HEK293 (cell line): ENCODE results near the gene ROBO1.

Experiments used
- CTCF ChIA-PET: fragments of 350-600 bp; formaldehyde crosslinking; extraction: SDS; loops from one replicate; lab custom pipeline; 2021; ENCODE audit warnings: antibody characterized with exemption; lab: Yijun Ruan, JAX
- POLR2A ChIA-PET: fragments of 300-600 bp; formaldehyde crosslinking; extraction: SDS; loops from one replicate; lab custom pipeline; 2020; ENCODE audit warnings: antibody characterized with exemption, inconsistent platforms; lab: Yijun Ruan, JAX
- H3K27ac ChIP-seq: fragments of 200-500 bp; sonication (Bioruptor generic); 2 replicates; pipeline ENCODE4 v1.5.1; 2014; ENCODE audit warnings: low read depth, low read length, control low read depth, inconsistent platforms; ENCODE audit errors: extremely low read depth
- H3K36me3 ChIP-seq, 2 experiments: fragments of 200-500 bp in 1 of 2; sonication (Bioruptor generic) in 1 of 2; 1 replicate in 1 of 2; 2 replicates in 1 of 2; pipeline ENCODE4 v1.5.1; 2014 to 2017; ENCODE audit warnings: inconsistent platforms in 2 of 2, low read length in 2 of 2; ENCODE audit not compliant: control insufficient read depth in 2 of 2, insufficient read depth in 1 of 2
- H3K4me1 ChIP-seq: fragments of 200-500 bp; sonication (Bioruptor generic); 2 replicates; pipeline ENCODE4 v1.5.1; 2014; ENCODE audit warnings: mild to moderate bottlenecking, low read length, inconsistent platforms; ENCODE audit not compliant: control insufficient read depth, insufficient read depth
- H3K4me3 ChIP-seq: 2 replicates; pipeline ENCODE4 v1.5.1; 2011; ENCODE audit warnings: low read depth, mild to moderate bottlenecking, control low read depth, low read length, moderate library complexity
- H3K9me3 ChIP-seq: fragments of 200-500 bp; sonication (Bioruptor generic); 2 replicates; pipeline ENCODE4 v1.5.1; 2014; ENCODE audit warnings: low read depth, low read length, inconsistent platforms; ENCODE audit not compliant: control insufficient read depth, insufficient read depth
- TCF7L2 ChIP-seq: IDR thresholded peaks from 2 replicates; pipeline ENCODE4 v1.6.1; 2011; ENCODE audit warnings: low read depth, mild to moderate bottlenecking, inconsistent platforms, low read length, moderate library complexity, borderline replicate concordance
- ZBTB48 ChIP-seq: fragments of 450-650 bp; formaldehyde crosslinking; IDR thresholded peaks from 2 replicates; pipeline ENCODE4 v1.5.1; 2016; ENCODE audit warnings: missing biosample characterization, missing genetic modification characterization
- ZFP41 ChIP-seq: fragments of 450-650 bp; formaldehyde crosslinking; IDR thresholded peaks from 2 replicates; pipeline ENCODE4 v1.5.1; 2016; ENCODE audit warnings: missing biosample characterization, missing genetic modification characterization, borderline replicate concordance
- ZNF132 ChIP-seq: fragments of 450-650 bp; formaldehyde crosslinking; IDR thresholded peaks from 2 replicates; pipeline ENCODE4 v1.5.1; 2017; ENCODE audit warnings: missing biosample characterization, missing genetic modification characterization, borderline replicate concordance
- ZNF155 ChIP-seq: fragments of 450-650 bp; formaldehyde crosslinking; IDR thresholded peaks from 2 replicates; pipeline ENCODE4 v1.5.1; 2016; ENCODE audit warnings: missing biosample characterization, missing genetic modification characterization
- ZNF202 ChIP-seq: fragments of 450-650 bp; formaldehyde crosslinking; IDR thresholded peaks from 2 replicates; pipeline ENCODE4 v1.5.1; 2016; ENCODE audit warnings: missing biosample characterization, missing genetic modification characterization, borderline replicate concordance
- ZNF211 ChIP-seq: fragments of 450-650 bp; formaldehyde crosslinking; IDR thresholded peaks from 2 replicates; pipeline ENCODE4 v1.5.1; 2016; ENCODE audit warnings: low read depth, missing biosample characterization, missing genetic modification characterization
- ZNF223 ChIP-seq: fragments of 450-650 bp; formaldehyde crosslinking; IDR thresholded peaks from 2 replicates; pipeline ENCODE4 v1.5.1; 2016; ENCODE audit warnings: missing biosample characterization, missing genetic modification characterization
- ZNF274 ChIP-seq, 2 experiments: fragments of 200-500 bp in 1 of 2; fragments of 450-650 bp in 1 of 2; sonication (Bioruptor generic) in 1 of 2; formaldehyde crosslinking in 1 of 2; IDR thresholded peaks; 2 replicates each; pipeline versions ENCODE4 v1.5.1 to v1.6.1; 2014 to 2016; ENCODE audit warnings: borderline replicate concordance in 1 of 2, inconsistent platforms in 1 of 2, low read length in 1 of 2, missing biosample characterization in 1 of 2, missing genetic modification characterization in 1 of 2
- ZNF404 ChIP-seq: fragments of 450-650 bp; formaldehyde crosslinking; IDR thresholded peaks from 2 replicates; pipeline ENCODE4 v1.5.1; 2017; ENCODE audit warnings: missing biosample characterization, missing genetic modification characterization
- ZNF433 ChIP-seq: fragments of 450-650 bp; formaldehyde crosslinking; IDR thresholded peaks from 2 replicates; pipeline ENCODE4 v1.5.1; 2016; ENCODE audit warnings: missing biosample characterization, missing genetic modification characterization, low read depth
- ZNF501 ChIP-seq: fragments of 450-650 bp; formaldehyde crosslinking; IDR thresholded peaks from 2 replicates; pipeline ENCODE4 v1.5.1; 2016; ENCODE audit warnings: missing biosample characterization, missing genetic modification characterization
- ZNF549 ChIP-seq: fragments of 450-650 bp; IDR thresholded peaks from 2 replicates; pipeline ENCODE4 v1.5.1; 2018; ENCODE audit warnings: missing biosample characterization, missing genetic modification characterization, mild to moderate bottlenecking, inconsistent platforms, moderate library complexity
- ZNF561 ChIP-seq: fragments of 450-650 bp; IDR thresholded peaks from 2 replicates; pipeline ENCODE4 v1.5.1; 2018; ENCODE audit warnings: missing biosample characterization, missing genetic modification characterization, borderline replicate concordance
- ZNF610 ChIP-seq: fragments of 450-650 bp; formaldehyde crosslinking; IDR thresholded peaks from 2 replicates; pipeline ENCODE4 v1.5.1; 2016; ENCODE audit warnings: missing biosample characterization, missing genetic modification characterization, borderline replicate concordance
- ZNF624 ChIP-seq: fragments of 450-650 bp; formaldehyde crosslinking; IDR thresholded peaks from 2 replicates; pipeline ENCODE4 v1.5.1; 2017; ENCODE audit warnings: missing biosample characterization, missing genetic modification characterization
- ZNF626 ChIP-seq: fragments of 450-650 bp; sonication (Bioruptor Pico); formaldehyde crosslinking; IDR thresholded peaks from 2 replicates; pipeline ENCODE4 v1.5.1; 2018; ENCODE audit warnings: missing biosample characterization, missing genetic modification characterization, inconsistent platforms
- ZNF670 ChIP-seq: fragments of 450-650 bp; formaldehyde crosslinking; IDR thresholded peaks from 2 replicates; pipeline ENCODE4 v1.5.1; 2016; ENCODE audit warnings: missing biosample characterization, missing genetic modification characterization, low read depth
- ZNF791 ChIP-seq: fragments of 450-650 bp; formaldehyde crosslinking; IDR thresholded peaks from 2 replicates; pipeline ENCODE4 v1.5.1; 2016; ENCODE audit warnings: missing biosample characterization, missing genetic modification characterization
- ZNF837 ChIP-seq: fragments of 450-650 bp; formaldehyde crosslinking; IDR thresholded peaks from 2 replicates; pipeline ENCODE4 v1.5.1; 2016; ENCODE audit warnings: missing biosample characterization, missing genetic modification characterization
- ZSCAN16 ChIP-seq: fragments of 450-650 bp; formaldehyde crosslinking; IDR thresholded peaks from 2 replicates; pipeline ENCODE4 v1.5.1; 2016; ENCODE audit warnings: missing biosample characterization, missing genetic modification characterization
- TF ChIP-seq, protein P1 (sequence below): fragments of 450-650 bp; formaldehyde crosslinking; IDR thresholded peaks from 2 replicates; pipeline ENCODE4 v1.5.1; 2016; ENCODE audit warnings: missing biosample characterization, missing genetic modification characterization
- TF ChIP-seq, protein P2 (sequence below): fragments of 450-650 bp; formaldehyde crosslinking; IDR thresholded peaks from 2 replicates; pipeline ENCODE4 v1.5.1; 2016; ENCODE audit warnings: missing biosample characterization, missing genetic modification characterization
- TF ChIP-seq, protein P3 (sequence below): fragments of 450-650 bp; formaldehyde crosslinking; IDR thresholded peaks from 2 replicates; pipeline ENCODE4 v1.5.1; 2016; ENCODE audit warnings: missing biosample characterization, missing genetic modification characterization
- TF ChIP-seq, protein P4 (sequence below): fragments of 450-650 bp; formaldehyde crosslinking; IDR thresholded peaks from 2 replicates; pipeline ENCODE4 v1.5.1; 2016; ENCODE audit warnings: missing biosample characterization, missing genetic modification characterization

ROBO1 gene

DNA sequence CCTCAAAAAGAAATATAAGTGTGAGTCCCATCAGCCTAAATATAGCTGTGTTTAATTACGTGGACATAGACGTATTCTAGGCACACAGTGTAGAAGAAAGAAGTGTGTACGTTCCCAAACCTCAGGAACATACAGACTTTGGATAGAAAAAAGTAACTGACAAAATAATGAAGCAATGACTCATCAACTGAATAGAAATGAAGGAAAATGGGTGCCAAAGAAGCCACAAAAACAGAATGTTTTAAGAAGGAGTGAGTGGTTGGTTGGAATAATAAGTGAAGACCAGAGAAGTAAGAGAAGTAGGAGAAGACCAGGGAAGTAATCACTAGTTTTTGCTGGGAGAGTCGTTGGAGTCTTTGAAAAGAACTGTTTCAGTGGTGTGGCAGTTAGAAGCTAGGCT is 518.1 kb downstream of the ROBO1 start:
- Histone ChIP-seq H3K4me1 (no peaks in the 10 kb centered on the region), H3K9me3 (no peaks in the 10 kb centered on the region)
- POLR2A ChIA-PET: interaction anchor here (0.6 kb wide), 1 partner anchor 54 kb away, joined by 6 read pairs; no protein-coding TSS in a partner anchor
- TF ChIP-seq ZNF155 (tag by site-specific recombination): no peak
- no peak for TF ChIP-seq ZNF670 (tag by site-specific recombination)
- TF ChIP-seq, all 188 proteins: peak for 0
- Histone ChIP-seq H3K27ac (no peak overlapping the region), H3K4me3 (no peak overlapping the region), H3K36me3 (no peaks in the 10 kb centered on the region)
- CTCF ChIA-PET: no interaction called here

- H3K4me3 ChIP-seq: no peak overlapping the region
Observed at GRCh38 chr3:79247725-79248043, 520.1 kb downstream of the ROBO1 start.

GRCh38 chr3:79246875-79247724 is 520.7 kb downstream of the ROBO1 start:
- POLR2A ChIA-PET: no interaction called here
- H3K36me3 ChIP-seq: no peaks in the 10 kb centered on the region
- no peak overlapping the region for H3K27ac ChIP-seq
- TF ChIP-seq, protein P1, sequence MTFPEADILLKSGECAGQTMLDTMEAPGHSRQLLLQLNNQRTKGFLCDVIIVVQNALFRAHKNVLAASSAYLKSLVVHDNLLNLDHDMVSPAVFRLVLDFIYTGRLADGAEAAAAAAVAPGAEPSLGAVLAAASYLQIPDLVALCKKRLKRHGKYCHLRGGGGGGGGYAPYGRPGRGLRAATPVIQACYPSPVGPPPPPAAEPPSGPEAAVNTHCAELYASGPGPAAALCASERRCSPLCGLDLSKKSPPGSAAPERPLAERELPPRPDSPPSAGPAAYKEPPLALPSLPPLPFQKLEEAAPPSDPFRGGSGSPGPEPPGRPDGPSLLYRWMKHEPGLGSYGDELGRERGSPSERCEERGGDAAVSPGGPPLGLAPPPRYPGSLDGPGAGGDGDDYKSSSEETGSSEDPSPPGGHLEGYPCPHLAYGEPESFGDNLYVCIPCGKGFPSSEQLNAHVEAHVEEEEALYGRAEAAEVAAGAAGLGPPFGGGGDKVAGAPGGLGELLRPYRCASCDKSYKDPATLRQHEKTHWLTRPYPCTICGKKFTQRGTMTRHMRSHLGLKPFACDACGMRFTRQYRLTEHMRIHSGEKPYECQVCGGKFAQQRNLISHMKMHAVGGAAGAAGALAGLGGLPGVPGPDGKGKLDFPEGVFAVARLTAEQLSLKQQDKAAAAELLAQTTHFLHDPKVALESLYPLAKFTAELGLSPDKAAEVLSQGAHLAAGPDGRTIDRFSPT (tag by site-specific recombination): no peak
- TF ChIP-seq ZFP41 (tag by site-specific recombination) (no peak), ZNF223 (no peak), ZNF274 (IDR thresholded peaks at IDR 0.05; ENCODE audit: low read length) (no peak), ZNF274 (tag by site-specific recombination; IDR thresholded peaks at IDR 0.05; ENCODE audit: borderline replicate concordance) (no peak), ZBTB48 (tag by site-specific recombination) (no peak), ZSCAN16 (tag by site-specific recombination) (no peak), ZNF404 (tag by site-specific recombination) (no peak), ZNF202 (tag by site-specific recombination) (no peak), ZNF561 (tag by site-specific recombination) (no peak)
- TF ChIP-seq, all 188 proteins: peak for 0
- Histone ChIP-seq H3K4me1 (no peaks in the 10 kb centered on the region), H3K4me3 (no peak overlapping the region), H3K9me3 (no peaks in the 10 kb centered on the region)
- CTCF ChIA-PET: no interaction called here

More at GRCh38 chr3:79247725-79248043, 520.1 kb downstream of the ROBO1 start:
- H3K9me3 ChIP-seq: no peaks in the 10 kb centered on the region
- CTCF ChIA-PET: no interaction called here
- TF ChIP-seq ZNF433 (tag by site-specific recombination): no peak
- TF ChIP-seq ZNF610 (tag by site-specific recombination): no peak
- TF ChIP-seq ZNF624 (tag by site-specific recombination): no peak
- no peak for TF ChIP-seq ZNF549 (tag by site-specific recombination)
- no peak for TF ChIP-seq ZNF626
- TF ChIP-seq ZNF211 (tag by site-specific recombination): no peak
- no peak for TF ChIP-seq ZNF791 (tag by site-specific recombination)
- TF ChIP-seq, protein P2, sequence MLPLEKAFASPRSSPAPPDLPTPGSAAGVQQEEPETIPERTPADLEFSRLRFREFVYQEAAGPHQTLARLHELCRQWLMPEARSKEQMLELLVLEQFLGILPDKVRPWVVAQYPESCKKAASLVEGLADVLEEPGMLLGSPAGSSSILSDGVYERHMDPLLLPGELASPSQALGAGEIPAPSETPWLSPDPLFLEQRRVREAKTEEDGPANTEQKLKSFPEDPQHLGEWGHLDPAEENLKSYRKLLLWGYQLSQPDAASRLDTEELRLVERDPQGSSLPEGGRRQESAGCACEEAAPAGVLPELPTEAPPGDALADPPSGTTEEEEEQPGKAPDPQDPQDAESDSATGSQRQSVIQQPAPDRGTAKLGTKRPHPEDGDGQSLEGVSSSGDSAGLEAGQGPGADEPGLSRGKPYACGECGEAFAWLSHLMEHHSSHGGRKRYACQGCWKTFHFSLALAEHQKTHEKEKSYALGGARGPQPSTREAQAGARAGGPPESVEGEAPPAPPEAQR (tag by site-specific recombination): no peak
- no peak for TF ChIP-seq TCF7L2
- no peak for TF ChIP-seq ZNF501 (tag by site-specific recombination)
- TF ChIP-seq, protein P3, sequence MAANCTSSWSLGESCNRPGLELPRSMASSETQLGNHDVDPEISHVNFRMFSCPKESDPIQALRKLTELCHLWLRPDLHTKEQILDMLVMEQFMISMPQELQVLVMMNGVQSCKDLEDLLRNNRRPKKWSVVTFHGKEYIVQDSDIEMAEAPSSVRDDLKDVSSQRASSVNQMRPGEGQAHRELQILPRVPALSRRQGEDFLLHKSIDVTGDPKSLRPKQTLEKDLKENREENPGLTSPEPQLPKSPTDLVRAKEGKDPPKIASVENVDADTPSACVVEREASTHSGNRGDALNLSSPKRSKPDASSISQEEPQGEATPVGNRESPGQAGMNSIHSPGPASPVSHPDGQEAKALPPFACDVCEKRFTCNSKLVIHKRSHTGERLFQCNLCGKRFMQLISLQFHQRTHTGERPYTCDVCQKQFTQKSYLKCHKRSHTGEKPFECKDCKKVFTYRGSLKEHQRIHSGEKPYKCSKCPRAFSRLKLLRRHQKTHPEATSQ: no peak
- no peak for TF ChIP-seq ZNF132 (tag by site-specific recombination)
- TF ChIP-seq, protein P4, sequence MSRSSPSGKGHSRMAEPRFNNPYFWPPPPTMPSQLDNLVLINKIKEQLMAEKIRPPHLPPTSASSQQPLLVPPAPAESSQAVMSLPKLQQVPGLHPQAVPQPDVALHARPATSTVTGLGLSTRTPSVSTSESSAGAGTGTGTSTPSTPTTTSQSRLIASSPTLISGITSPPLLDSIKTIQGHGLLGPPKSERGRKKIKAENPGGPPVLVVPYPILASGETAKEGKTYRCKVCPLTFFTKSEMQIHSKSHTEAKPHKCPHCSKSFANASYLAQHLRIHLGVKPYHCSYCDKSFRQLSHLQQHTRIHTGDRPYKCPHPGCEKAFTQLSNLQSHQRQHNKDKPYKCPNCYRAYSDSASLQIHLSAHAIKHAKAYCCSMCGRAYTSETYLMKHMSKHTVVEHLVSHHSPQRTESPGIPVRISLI (tag by site-specific recombination): no peak
- no peak for TF ChIP-seq ZNF837 (tag by site-specific recombination)
- TF ChIP-seq, all 188 proteins: peak for 0
- no peak overlapping the region for H3K27ac ChIP-seq
- no peaks in the 10 kb centered on the region for H3K4me1 ChIP-seq
- no peaks in the 10 kb centered on the region for H3K36me3 ChIP-seq
- POLR2A ChIA-PET: no interaction called here
